H1 (cell line): ENCODE results near the gene EFCAB13. TPM values are rescaled to one million over a fixed set of nuclear protein-coding genes. Genes with fewer than 3 reads are reported as not detected.

ENCODE experiments used
- CHD7 ChIP-seq: fragments of 300-600 bp; sonication (generic); IDR thresholded peaks from 2 replicates; pipeline ENCODE4 v1.7.1; 2012; ENCODE audit warnings: low read length, moderate library complexity, mild to moderate bottlenecking, inconsistent platforms; ENCODE audit not compliant: insufficient replicate concordance
- CTBP2 ChIP-seq: IDR thresholded peaks from 2 replicates; pipeline ENCODE4 v1.7.0; 2011; ENCODE audit warnings: borderline replicate concordance, mild to moderate bottlenecking, moderate library complexity, mixed read lengths, low read length; ENCODE audit not compliant: insufficient read depth, insufficient read length
- HDAC6 ChIP-seq: IDR thresholded peaks from one replicate; pipeline ENCODE4 v1.7.1; 2012; ENCODE audit warnings: low read depth, mild to moderate bottlenecking, inconsistent platforms, low read length, moderate library complexity
- KDM5A ChIP-seq: fragments of 200-600 bp; IDR thresholded peaks from 2 replicates; pipeline ENCODE4 v1.7.1; 2012; ENCODE audit warnings: mild to moderate bottlenecking, low read length, inconsistent platforms, mixed read lengths
- POU5F1 ChIP-seq: IDR thresholded peaks from 2 replicates; pipeline ENCODE4 v1.6.1; 2011; ENCODE audit warnings: low read depth, mild to moderate bottlenecking, low read length, moderate library complexity
- SRF ChIP-seq: IDR thresholded peaks from 2 replicates; pipeline ENCODE4 v1.6.1; 2011; ENCODE audit warnings: mild to moderate bottlenecking, low read depth, low read length, moderate library complexity
- TAF1 ChIP-seq: IDR thresholded peaks from 2 replicates; pipeline ENCODE4 v1.6.1; 2011; ENCODE audit warnings: mild to moderate bottlenecking, low read depth, low read length
- polyA plus RNA-seq, 7 experiments: library from polyadenylated mRNA; depleted of rRNA in 3 of 7; stranded (reverse) in 5 of 7; unstranded in 2 of 7; fragments of >200 nt in 5 of 7; fragments of 200-250 nt in 2 of 7; gene quantifications; 1 replicate in 5 of 7; 2 replicates in 1 of 7; 4 replicates in 1 of 7; pipeline versions ENCODE4 v1.2.1 to v1.2.3, GENCODE V29; 2011 to 2013; ENCODE audit warnings: missing spikeins in 2 of 7, mixed read lengths in 2 of 7
- total RNA-seq: library from RNA; stranded (reverse); fragmentation: NEBNext Ultra II Directional; extraction: Animal tissue kit (Norgen Biotek cat#: 25700); gene quantifications from 2 replicates; pipeline ENCODE4 v1.2.1, GENCODE V29; 2021
- TF ChIP-seq, protein P1 (sequence below): IDR thresholded peaks from 2 replicates; pipeline ENCODE4 v1.6.1; 2012; ENCODE audit warnings: inconsistent platforms
- TF ChIP-seq, protein P2 (sequence below): IDR thresholded peaks from 2 replicates; pipeline ENCODE4 v1.6.1; 2011; ENCODE audit warnings: low read depth, mild to moderate bottlenecking, low read length; ENCODE audit not compliant: insufficient read depth

EFCAB13 gene
- total and polyA plus RNA-seq, 2 of the 8 experiments (the other 6 are each of a cell fraction or from before 2014, with no cell fraction given) = 0.12 to 2.0 TPM

- TF ChIP-seq CHD7 (no peak), KDM5A (no peak), HDAC6 (no peak), POU5F1 (no peak), TAF1 (no peak), SRF (no peak), CTBP2 (no peak)
- TF ChIP-seq, protein P1, sequence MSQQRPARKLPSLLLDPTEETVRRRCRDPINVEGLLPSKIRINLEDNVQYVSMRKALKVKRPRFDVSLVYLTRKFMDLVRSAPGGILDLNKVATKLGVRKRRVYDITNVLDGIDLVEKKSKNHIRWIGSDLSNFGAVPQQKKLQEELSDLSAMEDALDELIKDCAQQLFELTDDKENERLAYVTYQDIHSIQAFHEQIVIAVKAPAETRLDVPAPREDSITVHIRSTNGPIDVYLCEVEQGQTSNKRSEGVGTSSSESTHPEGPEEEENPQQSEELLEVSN = no peak
- TF ChIP-seq, protein P2, sequence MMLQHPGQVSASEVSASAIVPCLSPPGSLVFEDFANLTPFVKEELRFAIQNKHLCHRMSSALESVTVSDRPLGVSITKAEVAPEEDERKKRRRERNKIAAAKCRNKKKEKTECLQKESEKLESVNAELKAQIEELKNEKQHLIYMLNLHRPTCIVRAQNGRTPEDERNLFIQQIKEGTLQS = no peak
These were observed 49.3 kb upstream of the EFCAB13 start (continued) for GRCh38 chr17:47274319-47275069.
